ENCODE data around the gene FASTKD2.
A peak's percentile ranks its signal among the peaks of the same experiment; 100 is the strongest.

FASTKD2 gene

GRCh38 chr2:206766057-206766930, 888 bp downstream of the FASTKD2 start:
- peak overlapping the region; percentile 72 for H3K4me3 ChIP-seq (ENCODE audit: low read depth, low read length)
- TF ChIP-seq CTCF (IDR thresholded peaks at IDR 0.05; ENCODE audit: borderline replicate concordance, insufficient read depth, low read depth, low read length): no peak

DNA sequence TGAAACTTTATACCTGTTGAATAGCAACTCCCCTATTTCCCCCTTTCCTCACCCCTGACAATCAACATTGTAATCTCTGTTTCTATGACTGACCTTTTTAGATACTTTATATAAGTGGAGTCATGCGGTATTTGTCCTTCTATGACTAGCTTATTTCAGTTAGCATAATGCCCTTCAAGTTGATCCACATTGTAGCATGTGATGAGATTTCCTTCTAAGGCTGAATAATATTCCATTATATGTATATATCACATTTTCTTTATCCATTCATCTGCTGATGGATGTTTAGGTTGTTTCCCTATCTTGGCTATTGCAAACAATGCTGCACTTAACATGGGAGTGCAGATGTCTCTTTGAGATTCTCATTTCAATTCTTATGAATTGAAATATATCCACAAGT, 9.5 kb downstream of the FASTKD2 start:
- no peak for TF ChIP-seq CTCF (IDR thresholded peaks at IDR 0.05; ENCODE audit: borderline replicate concordance, insufficient read depth, low read depth, low read length)
- H3K4me3 ChIP-seq (ENCODE audit: low read depth, low read length): no peak overlapping the region

DNA sequence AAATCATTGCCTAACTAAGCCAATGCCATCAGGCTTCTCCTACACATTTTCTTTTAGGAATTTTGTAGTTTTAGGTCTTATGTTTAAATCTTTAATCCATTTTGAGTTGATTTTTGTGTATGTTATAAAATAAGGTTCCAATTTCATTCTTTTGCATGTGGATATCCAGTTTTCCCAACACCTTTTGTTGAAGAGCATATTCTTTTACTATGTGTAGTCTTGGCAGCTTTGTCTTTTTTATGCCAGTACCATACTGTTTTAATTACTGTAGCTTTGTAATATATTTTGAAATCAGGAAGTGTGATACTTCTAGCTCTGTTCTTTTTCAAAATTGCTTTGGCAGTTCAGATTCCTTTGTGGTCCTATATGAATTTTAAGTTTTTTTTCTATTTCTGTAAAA, 11.0 kb downstream of the FASTKD2 start:
- no peak for TF ChIP-seq CTCF (IDR thresholded peaks at IDR 0.05; ENCODE audit: borderline replicate concordance, insufficient read depth, low read depth, low read length)

GRCh38 chr2:206780671-206781070, 15.3 kb downstream of the FASTKD2 start:
- H3K4me3 ChIP-seq (ENCODE audit: low read depth, low read length): no peak overlapping the region
- TF ChIP-seq CTCF (IDR thresholded peaks at IDR 0.05; ENCODE audit: borderline replicate concordance, insufficient read depth, low read depth, low read length): no peak

More for the DNA sequence above, 11.0 kb downstream of the FASTKD2 start:
- no peak overlapping the region for H3K4me3 ChIP-seq (ENCODE audit: low read depth, low read length)

GRCh38 chr2:206783718-206784117, 18.3 kb downstream of the FASTKD2 start:
- H3K4me3 ChIP-seq (ENCODE audit: low read depth, low read length): no peak overlapping the region
- TF ChIP-seq CTCF (IDR thresholded peaks at IDR 0.05; ENCODE audit: borderline replicate concordance, insufficient read depth, low read depth, low read length): peak; percentile 52; the same call in 1 of the 2 replicates

DNA sequence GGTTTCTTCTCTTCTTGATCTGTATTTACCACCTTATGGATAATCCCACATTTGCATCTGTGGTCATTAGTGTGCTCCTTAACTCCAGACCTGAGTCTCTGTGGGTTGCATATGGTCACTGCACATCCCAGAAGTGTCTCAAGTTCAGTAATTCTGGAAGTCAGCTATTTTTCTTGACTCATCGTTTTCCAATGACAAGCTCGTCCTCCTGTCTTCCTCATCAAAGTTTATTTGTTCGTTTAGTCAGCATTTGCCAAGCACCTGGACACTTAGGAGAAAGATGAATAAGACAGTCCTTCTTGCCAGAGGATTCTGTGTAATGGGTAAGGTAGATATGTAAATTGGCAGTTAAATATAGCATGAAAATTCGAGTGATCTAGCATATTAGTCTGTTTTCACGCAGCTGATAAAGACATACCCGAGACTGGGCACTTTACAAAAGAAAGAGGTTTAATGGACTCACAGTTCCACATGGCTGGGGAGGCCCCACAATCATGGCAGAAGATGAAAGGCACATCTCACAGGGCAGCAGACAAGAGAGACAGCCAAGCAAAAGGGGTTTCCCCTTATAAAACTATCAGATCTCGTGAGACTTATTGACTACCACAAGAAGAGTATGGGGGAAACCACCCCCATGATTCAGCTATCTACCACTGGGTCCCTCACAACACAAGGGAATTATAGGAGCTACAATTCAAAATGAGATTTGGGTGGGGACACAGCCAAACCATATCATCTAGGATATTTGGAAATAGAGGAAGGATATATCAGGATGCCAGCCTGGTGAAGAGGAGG, 19.4 kb downstream of the FASTKD2 start:
- H3K4me3 ChIP-seq (ENCODE audit: low read depth, low read length): no peak overlapping the region
- TF ChIP-seq CTCF (IDR thresholded peaks at IDR 0.05; ENCODE audit: borderline replicate concordance, insufficient read depth, low read depth, low read length): no peak
